Activated T-cell treated with anti-CD3 and anti-CD28 coated beads, Interleukin-2, amount 50 U/mL, for 4 hours (primary cell): ENCODE data around the gene RAB40B. TPM values are rescaled to one million over a fixed set of nuclear protein-coding genes. Genes with fewer than 3 reads are reported as not detected.

ENCODE experiments used
- ATAC-seq, 2 donors: fragments of 200-7000 bp; cut with Tn5 transposase; one replicate each; pipeline ENCODE4 v1.10.0; 2021
- DNase-seq: peaks from one replicate; pipeline ENCODE4 v3.0.0-alpha.2; 2020
- H3K27me3 Mint-ChIP-seq: one replicate; pipeline ENCODE4 v1.8.0; 2021; ENCODE audit warnings: low read depth, mixed read lengths
- H3K36me3 Mint-ChIP-seq: one replicate; pipeline ENCODE4 v1.8.0; 2022; ENCODE audit warnings: mixed read lengths; ENCODE audit not compliant: insufficient read depth
- H3K4me1 Mint-ChIP-seq: one replicate; pipeline ENCODE4 v1.8.0; 2021; ENCODE audit warnings: low read depth, mixed read lengths
- H3K4me3 Mint-ChIP-seq: one replicate; pipeline ENCODE4 v1.8.0; 2021; ENCODE audit warnings: mild to moderate bottlenecking, moderate library complexity, mixed read lengths
- H3K9me3 Mint-ChIP-seq: one replicate; pipeline ENCODE4 v1.8.0; 2021; ENCODE audit warnings: mixed read lengths
- total RNA-seq, 3 donors: library from RNA; stranded (reverse); gene quantifications; one replicate each; pipeline ENCODE4 v1.2.1, GENCODE V29; 2021

Gene RAB40B
- total RNA-seq, 3 donors from 2014 or later: 3.8 to 4.8 (median 4.1) TPM

DNA sequence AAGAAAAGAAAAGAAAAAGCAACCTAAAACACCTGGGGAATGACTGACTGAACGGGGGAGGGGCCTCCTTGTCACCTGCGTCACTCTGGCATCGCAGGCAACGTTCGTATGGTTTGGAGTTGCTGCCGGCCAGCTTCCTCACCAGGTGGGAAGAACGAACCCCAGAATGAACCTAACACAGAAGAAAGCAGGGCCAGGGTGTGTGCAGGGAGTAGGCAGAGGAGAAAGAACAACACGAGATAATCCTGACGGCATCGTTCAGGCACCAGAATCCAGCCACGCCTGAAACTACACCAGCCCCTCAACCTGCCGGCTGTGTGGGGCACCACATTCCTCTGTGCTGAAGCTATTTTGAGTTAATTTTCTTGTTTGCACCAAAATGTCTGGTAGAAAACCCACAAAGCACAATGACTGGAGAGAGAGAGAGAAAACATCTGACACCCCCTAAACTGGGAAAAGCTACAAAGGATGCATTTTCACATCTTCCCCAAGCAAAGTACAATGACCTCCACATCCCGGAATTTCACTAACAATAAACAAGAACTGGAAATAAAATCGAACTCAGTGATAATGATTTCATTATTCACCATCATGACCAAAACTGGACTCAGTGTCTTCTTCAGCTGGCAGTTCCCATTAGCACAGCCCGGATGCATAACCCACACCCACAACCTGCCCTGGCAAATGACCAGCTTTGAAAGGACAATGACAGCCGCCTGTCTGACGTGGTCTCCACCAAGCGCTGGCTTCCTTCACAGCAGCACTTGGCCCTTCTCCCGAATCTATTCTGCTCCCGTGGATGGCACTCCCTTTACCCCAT, 23.6 kb downstream of the RAB40B start:
- no peak for ATAC-seq
- Mint-ChIP-seq H3K4me1 (peaks cover 2% of the 10 kb centered on the region), H3K4me3 (no peak overlapping the region), H3K27me3 (no peaks in the 10 kb centered on the region), H3K36me3 (no peaks in the 10 kb centered on the region), H3K9me3 (no peaks in the 10 kb centered on the region)
- no peak for DNase-seq

- Mint-ChIP-seq H3K9me3 (no peaks in the 10 kb centered on the region), H3K27me3 (no peaks in the 10 kb centered on the region), H3K4me1 (peaks cover 5% of the 10 kb centered on the region), H3K36me3 (no peaks in the 10 kb centered on the region), H3K4me3 (no peak overlapping the region)
- ATAC-seq: no peak
- DNase-seq: no peak
These were observed 27.6 kb downstream of the RAB40B start for GRCh38 chr17:82670661-82671450.

DNA sequence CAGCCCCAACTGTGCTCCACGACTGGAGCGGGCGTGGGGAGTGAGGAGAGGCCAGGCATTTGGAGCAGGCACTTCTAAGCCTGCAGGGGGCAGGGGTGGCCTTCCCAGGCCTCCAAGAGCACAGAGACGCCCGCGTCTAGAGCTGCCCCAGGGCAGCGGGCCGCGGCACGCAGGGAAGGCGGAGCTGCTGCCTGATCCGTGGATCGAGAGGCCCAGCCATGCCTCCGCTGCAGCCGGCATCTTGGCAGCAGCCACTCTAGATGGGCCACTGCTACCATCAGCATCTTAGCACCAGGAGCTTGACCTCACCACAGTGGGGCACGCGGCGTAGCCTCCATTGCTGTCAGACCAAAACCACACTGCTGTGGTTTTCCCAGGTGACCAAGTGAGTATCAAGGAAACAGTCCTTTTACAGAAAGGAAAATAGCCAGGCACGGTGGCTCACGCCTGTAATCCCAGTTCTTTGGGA, 29.8 kb downstream of the RAB40B start:
- DNase-seq (no peak), ATAC-seq (peak; percentile 95 to 97)
- Mint-ChIP-seq H3K9me3 (no peaks in the 10 kb centered on the region), H3K4me3 (no peak overlapping the region), H3K36me3 (no peaks in the 10 kb centered on the region), H3K4me1 (peaks cover 5% of the 10 kb centered on the region), H3K27me3 (no peaks in the 10 kb centered on the region)

- DNase-seq (no peak), ATAC-seq (peak in 1 of 2 donors; percentile 23)
- H3K27me3 Mint-ChIP-seq: no peaks in the 10 kb centered on the region
- peaks cover 5% of the 10 kb centered on the region for H3K4me1 Mint-ChIP-seq
- no peaks in the 10 kb centered on the region for H3K9me3 Mint-ChIP-seq
- H3K36me3 Mint-ChIP-seq: no peaks in the 10 kb centered on the region
- H3K4me3 Mint-ChIP-seq: no peak overlapping the region
These were observed 30.4 kb downstream of the RAB40B start for GRCh38 chr17:82668024-82668630.

GRCh38 chr17:82667668-82668000, 30.9 kb downstream of the RAB40B start:
- Mint-ChIP-seq H3K4me1 (peaks cover 5% of the 10 kb centered on the region), H3K36me3 (no peaks in the 10 kb centered on the region), H3K4me3 (no peak overlapping the region), H3K9me3 (no peaks in the 10 kb centered on the region), H3K27me3 (no peaks in the 10 kb centered on the region)
- DNase-seq (no peak), ATAC-seq (no peak)

- Mint-ChIP-seq H3K4me1 (peaks cover 5% of the 10 kb centered on the region), H3K4me3 (no peak overlapping the region), H3K27me3 (no peaks in the 10 kb centered on the region), H3K36me3 (no peaks in the 10 kb centered on the region), H3K9me3 (no peaks in the 10 kb centered on the region)
- no peak for ATAC-seq
- no peak for DNase-seq
These were observed 31.4 kb downstream of the RAB40B start for GRCh38 chr17:82666931-82667667.

GRCh38 chr17:82665891-82666290, 32.6 kb downstream of the RAB40B start:
- H3K9me3 Mint-ChIP-seq: no peaks in the 10 kb centered on the region
- no peaks in the 10 kb centered on the region for H3K36me3 Mint-ChIP-seq
- H3K4me1 Mint-ChIP-seq: peaks cover 4% of the 10 kb centered on the region
- no peak for ATAC-seq
- DNase-seq: no peak
- no peak overlapping the region for H3K4me3 Mint-ChIP-seq
- no peaks in the 10 kb centered on the region for H3K27me3 Mint-ChIP-seq

DNA sequence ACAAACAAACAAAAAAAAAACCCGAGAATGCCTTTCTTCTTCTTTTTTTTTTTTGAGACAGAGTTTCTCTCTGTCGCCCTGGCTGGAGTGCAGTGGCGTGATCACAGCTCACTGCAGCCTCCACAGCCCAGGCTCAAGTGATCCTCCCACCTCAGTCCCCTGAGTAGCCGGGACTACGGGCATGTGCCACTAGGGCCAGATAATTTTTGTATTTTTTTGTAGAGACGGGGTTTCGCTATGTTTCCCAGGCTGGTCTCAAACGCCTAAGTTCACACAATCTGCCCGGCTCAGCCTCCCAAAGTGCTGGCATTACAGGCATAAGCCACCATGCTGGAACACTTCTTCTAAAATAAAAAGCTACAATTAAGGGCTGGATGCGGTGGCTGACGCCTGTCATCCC, 33.3 kb downstream of the RAB40B start:
- no peak overlapping the region for H3K4me3 Mint-ChIP-seq
- no peaks in the 10 kb centered on the region for H3K9me3 Mint-ChIP-seq
- ATAC-seq (no peak), DNase-seq (no peak)
- H3K4me1 Mint-ChIP-seq: peaks cover 2% of the 10 kb centered on the region
- no peaks in the 10 kb centered on the region for H3K36me3 Mint-ChIP-seq
- H3K27me3 Mint-ChIP-seq: no peaks in the 10 kb centered on the region

DNA sequence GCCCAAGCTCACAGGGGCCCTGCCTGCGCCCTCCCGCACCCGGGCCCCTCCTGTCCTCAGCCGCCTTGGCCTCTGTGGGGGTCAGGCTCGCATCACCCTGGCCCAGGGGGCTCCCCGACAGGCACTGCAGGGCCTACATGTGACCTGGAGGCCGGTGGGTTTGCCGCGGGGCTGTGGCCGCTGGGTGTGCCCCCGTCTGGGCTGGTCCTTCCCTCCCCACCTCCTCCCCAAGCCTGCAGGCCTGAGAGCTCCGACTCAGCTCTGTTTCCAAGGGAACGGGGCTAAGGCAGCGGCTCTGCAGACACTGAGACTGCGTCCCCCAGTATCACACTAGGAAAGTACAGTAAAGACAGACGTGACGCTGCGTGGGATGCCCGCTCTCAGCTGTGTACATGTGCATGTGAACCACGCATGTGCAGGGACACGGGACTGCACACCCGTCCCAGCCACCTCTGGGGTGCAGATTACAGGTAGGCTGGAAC, 33.8 kb downstream of the RAB40B start:
- Mint-ChIP-seq H3K4me1 (peaks cover 2% of the 10 kb centered on the region), H3K9me3 (no peaks in the 10 kb centered on the region), H3K27me3 (no peaks in the 10 kb centered on the region), H3K36me3 (peaks cover 4% of the 10 kb centered on the region), H3K4me3 (no peak overlapping the region)
- no peak for ATAC-seq
- no peak for DNase-seq

- Mint-ChIP-seq H3K4me3 (no peak overlapping the region), H3K9me3 (no peaks in the 10 kb centered on the region), H3K4me1 (peaks cover 2% of the 10 kb centered on the region), H3K36me3 (peaks cover 4% of the 10 kb centered on the region), H3K27me3 (no peaks in the 10 kb centered on the region)
- no peak for DNase-seq
- ATAC-seq: no peak
These were observed 34.3 kb downstream of the RAB40B start for GRCh38 chr17:82664276-82664575.

GRCh38 chr17:82663381-82664275, 34.9 kb downstream of the RAB40B start:
- Mint-ChIP-seq H3K9me3 (no peaks in the 10 kb centered on the region), H3K27me3 (no peaks in the 10 kb centered on the region), H3K4me1 (peaks cover under 1% of the 10 kb centered on the region), H3K36me3 (peaks cover 4% of the 10 kb centered on the region), H3K4me3 (no peak overlapping the region)
- DNase-seq (no peak), ATAC-seq (no peak)

- ATAC-seq (peak in 1 of 2 donors; percentile 18), DNase-seq (no peak)
- no peaks in the 10 kb centered on the region for H3K9me3 Mint-ChIP-seq
- H3K36me3 Mint-ChIP-seq: peaks cover 4% of the 10 kb centered on the region
- H3K4me1 Mint-ChIP-seq: no peaks in the 10 kb centered on the region
- no peak overlapping the region for H3K4me3 Mint-ChIP-seq
- no peaks in the 10 kb centered on the region for H3K27me3 Mint-ChIP-seq
These were observed 35.7 kb downstream of the RAB40B start for GRCh38 chr17:82662711-82663261.
